Left hindlimb (tissue), 1 donor: Measurements from ENCODE around the gene CNOT1.
A peak's percentile ranks its signal among the peaks of the same experiment; 100 is the strongest.
"Not testable (repeated sequence)": the region's sequence is repeated elsewhere in the genome, so short reads cannot be mapped to it uniquely, and the experiment has no call there.

Experiments used
- DNase-seq: peaks from one replicate; pipeline ENCODE4 v3.0.0-alpha.2; 2018

CNOT1 gene

GRCh38 chr16:58638148-58639036 is 8.8 kb upstream of the CNOT1 start:
- no peak for DNase-seq

- DNase-seq, result not testable (repeated sequence)
These were observed 7.4 kb upstream of the CNOT1 start for GRCh38 chr16:58637021-58637420.

GRCh38 chr16:58636466-58636865 is 6.8 kb upstream of the CNOT1 start:
- DNase-seq, result no peak

GRCh38 chr16:58635502-58635901 is 5.9 kb upstream of the CNOT1 start:
- DNase-seq, result no peak

- no peak for DNase-seq
These were observed 4.7 kb upstream of the CNOT1 start for GRCh38 chr16:58634265-58634802.

GRCh38 chr16:58628845-58629732 is 537 bp downstream of the CNOT1 start:
- DNase-seq, result peak; percentile 64

- no peak for DNase-seq
These were observed 5.4 kb downstream of the CNOT1 start for GRCh38 chr16:58624209-58624608.

- no peak for DNase-seq
These were observed 9.2 kb downstream of the CNOT1 start for GRCh38 chr16:58620396-58620795.

GRCh38 chr16:58615280-58615679 is 14.3 kb downstream of the CNOT1 start:
- DNase-seq, result no peak

- no peak for DNase-seq
These were observed 14.8 kb downstream of the CNOT1 start for GRCh38 chr16:58614860-58615259.

GRCh38 chr16:58614212-58614611 is 15.4 kb downstream of the CNOT1 start:
- no peak for DNase-seq

- DNase-seq, result not testable (repeated sequence)
These were observed 16.7 kb downstream of the CNOT1 start for GRCh38 chr16:58612965-58613364.

GRCh38 chr16:58608601-58609136 is 21.0 kb downstream of the CNOT1 start:
- no peak for DNase-seq

- DNase-seq, result no peak
These were observed 24.1 kb downstream of the CNOT1 start for GRCh38 chr16:58605562-58605961.

GRCh38 chr16:58591083-58591482 is 38.5 kb downstream of the CNOT1 start:
- DNase-seq, result no peak

- DNase-seq, result no peak
These were observed 40.2 kb downstream of the CNOT1 start for GRCh38 chr16:58589326-58589905.

GRCh38 chr16:58588406-58588805 is 41.2 kb downstream of the CNOT1 start:
- no peak for DNase-seq

GRCh38 chr16:58586340-58587030 is 43.1 kb downstream of the CNOT1 start:
- no peak for DNase-seq

GRCh38 chr16:58584831-58585505 is 44.7 kb downstream of the CNOT1 start:
- no peak for DNase-seq

- no peak for DNase-seq
These were observed 46.5 kb downstream of the CNOT1 start for GRCh38 chr16:58582971-58583765.

GRCh38 chr16:58582133-58582532 is 47.5 kb downstream of the CNOT1 start:
- DNase-seq, result no peak
